HepG2 (cell line): ENCODE measurements around the gene FAM169A. TPM values are rescaled to one million over a fixed set of nuclear protein-coding genes. Genes with fewer than 3 reads are reported as not detected.
A peak's percentile ranks its signal among the peaks of the same experiment; 100 is the strongest.

Experiments
- CCDC6 ChIP-seq: sonication (generic); formaldehyde crosslinking; IDR thresholded peaks from 2 replicates; pipeline ENCODE4 v1.8.1; 2022; ENCODE audit warnings: mild to moderate bottlenecking, missing genetic modification reagents, moderate library complexity
- CSRNP1 ChIP-seq: sonication (generic); formaldehyde crosslinking; IDR thresholded peaks from 2 replicates; pipeline ENCODE4 v1.8.1; 2023; ENCODE audit warnings: mild to moderate bottlenecking, missing genetic modification reagents
- HBP1 ChIP-seq: IDR thresholded peaks from 2 replicates; pipeline ENCODE4 v1.6.1; 2016; ENCODE audit warnings: low read depth, control low read depth
- HOXA5 ChIP-seq: sonication (generic); formaldehyde crosslinking; IDR thresholded peaks from 2 replicates; pipeline ENCODE4 v1.4.0; 2020; ENCODE audit warnings: missing genetic modification reagents
- HOXA9 ChIP-seq: sonication (generic); formaldehyde crosslinking; IDR thresholded peaks from 2 replicates; pipeline ENCODE4 v1.8.1; 2022; ENCODE audit warnings: missing genetic modification reagents, mild to moderate bottlenecking, moderate library complexity, borderline replicate concordance
- MXD4 ChIP-seq: IDR thresholded peaks from 2 replicates; pipeline ENCODE4 v1.6.1; 2016; ENCODE audit warnings: mild to moderate bottlenecking, missing biosample characterization, missing genetic modification reagents
- PHF20 ChIP-seq: sonication (generic); formaldehyde crosslinking; IDR thresholded peaks from 2 replicates; pipeline ENCODE4 v1.5.0; 2020; ENCODE audit warnings: mild to moderate bottlenecking, missing genetic modification reagents
- TP53 ChIP-seq: sonication (generic); formaldehyde crosslinking; conservative IDR thresholded peaks from 2 replicates; pipeline ENCODE4 v1.4.0; 2020; ENCODE audit warnings: missing genetic modification reagents
- ZNF563 ChIP-seq: sonication (generic); formaldehyde crosslinking; IDR thresholded peaks from 2 replicates; pipeline ENCODE4 v1.8.0; 2022; ENCODE audit warnings: mild to moderate bottlenecking, moderate library complexity, missing genetic modification reagents
- ZNF672 ChIP-seq: sonication (generic); formaldehyde crosslinking; IDR thresholded peaks from 2 replicates; pipeline ENCODE4 v1.8.1; 2022; ENCODE audit warnings: missing genetic modification reagents
- ZSCAN5A ChIP-seq: sonication (generic); formaldehyde crosslinking; IDR thresholded peaks from 2 replicates; pipeline ENCODE4 v1.8.0; 2022; ENCODE audit warnings: mild to moderate bottlenecking, missing genetic modification reagents, borderline replicate concordance
- polyA plus RNA-seq, 8 experiments: library from polyadenylated mRNA; depleted of rRNA in 3 of 8; stranded (reverse) in 7 of 8; unstranded in 1 of 8; fragments of >200 nt; fragmentation: Illumina TruSeq in 4 of 8; extraction: Trizol in 4 of 8; gene quantifications; 2 replicates each; pipeline versions ENCODE4 v1.2.1 to v1.2.3, GENCODE V29; 2011 to 2016; ENCODE audit warnings: low read depth in 4 of 8, missing spikeins in 1 of 8, mixed read lengths in 1 of 8; ENCODE audit not compliant: insufficient read depth in 1 of 8
- total RNA-seq, 5 experiments: library from RNA; depleted of rRNA; stranded (reverse); fragments of >200 nt; fragmentation: Illumina TruSeq; extraction: Trizol; gene quantifications; 2 replicates each; pipeline ENCODE4 v1.2.3, GENCODE V29; 2016; ENCODE audit warnings: low read depth in 1 of 5
- TF ChIP-seq, protein P1 (sequence below): sonication (generic); formaldehyde crosslinking; IDR thresholded peaks from 2 replicates; pipeline ENCODE4 v1.4.0; 2020; ENCODE audit warnings: missing genetic modification reagents
- TF ChIP-seq, protein P2 (sequence below): sonication (generic); formaldehyde crosslinking; IDR thresholded peaks from 2 replicates; pipeline ENCODE4 v1.4.0; 2020; ENCODE audit warnings: missing genetic modification reagents
- TF ChIP-seq, protein P3 (sequence below): IDR thresholded peaks from 2 replicates; pipeline ENCODE4 v1.6.1; 2012; ENCODE audit warnings: low read depth, low read length, improper control_type of control experiment

FAM169A gene
- total and polyA plus RNA-seq, 2 of the 13 experiments (the other 11 are each of a cell fraction or from before 2014, with no cell fraction given): 21.1 to 110 TPM

DNA sequence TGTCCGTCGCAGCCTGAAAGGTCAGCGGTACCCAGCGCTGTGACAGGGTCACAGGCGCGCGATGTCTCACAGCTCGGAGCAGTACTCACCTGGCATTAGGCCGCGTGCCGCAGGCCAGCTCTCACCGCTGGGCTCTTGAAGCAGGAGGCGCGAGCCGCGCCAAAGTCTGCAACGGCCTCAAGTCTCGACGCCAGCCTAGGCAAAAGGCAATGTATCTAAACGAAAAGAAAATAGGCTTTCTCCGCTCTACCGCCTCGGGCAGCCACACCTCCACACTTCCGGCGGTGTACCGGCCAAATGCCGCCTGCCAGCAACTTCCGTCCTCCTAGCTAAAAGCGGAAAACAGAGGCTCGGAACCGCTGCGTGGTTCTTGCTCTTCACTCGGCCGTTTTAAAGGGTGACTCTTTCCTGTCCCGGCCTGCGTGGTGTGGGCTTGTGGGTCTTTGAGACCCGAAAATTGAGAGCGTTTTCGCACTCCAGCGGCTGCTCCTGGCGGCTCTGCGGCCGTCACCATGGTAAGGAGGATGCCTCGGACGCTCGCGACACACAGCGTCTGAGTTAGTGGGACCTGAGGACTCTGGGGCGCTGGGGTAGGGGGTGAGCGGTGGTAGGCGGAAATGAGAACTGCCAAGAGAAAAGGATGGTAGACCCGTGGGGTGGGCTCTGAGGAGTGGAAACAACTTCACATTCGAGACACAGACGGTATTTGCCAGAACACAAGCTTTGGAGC, 99.2 kb downstream of the FAM169A start, which contains the start of the genes GFM2 and NSA2 (continued):
- TF ChIP-seq, protein P1, sequence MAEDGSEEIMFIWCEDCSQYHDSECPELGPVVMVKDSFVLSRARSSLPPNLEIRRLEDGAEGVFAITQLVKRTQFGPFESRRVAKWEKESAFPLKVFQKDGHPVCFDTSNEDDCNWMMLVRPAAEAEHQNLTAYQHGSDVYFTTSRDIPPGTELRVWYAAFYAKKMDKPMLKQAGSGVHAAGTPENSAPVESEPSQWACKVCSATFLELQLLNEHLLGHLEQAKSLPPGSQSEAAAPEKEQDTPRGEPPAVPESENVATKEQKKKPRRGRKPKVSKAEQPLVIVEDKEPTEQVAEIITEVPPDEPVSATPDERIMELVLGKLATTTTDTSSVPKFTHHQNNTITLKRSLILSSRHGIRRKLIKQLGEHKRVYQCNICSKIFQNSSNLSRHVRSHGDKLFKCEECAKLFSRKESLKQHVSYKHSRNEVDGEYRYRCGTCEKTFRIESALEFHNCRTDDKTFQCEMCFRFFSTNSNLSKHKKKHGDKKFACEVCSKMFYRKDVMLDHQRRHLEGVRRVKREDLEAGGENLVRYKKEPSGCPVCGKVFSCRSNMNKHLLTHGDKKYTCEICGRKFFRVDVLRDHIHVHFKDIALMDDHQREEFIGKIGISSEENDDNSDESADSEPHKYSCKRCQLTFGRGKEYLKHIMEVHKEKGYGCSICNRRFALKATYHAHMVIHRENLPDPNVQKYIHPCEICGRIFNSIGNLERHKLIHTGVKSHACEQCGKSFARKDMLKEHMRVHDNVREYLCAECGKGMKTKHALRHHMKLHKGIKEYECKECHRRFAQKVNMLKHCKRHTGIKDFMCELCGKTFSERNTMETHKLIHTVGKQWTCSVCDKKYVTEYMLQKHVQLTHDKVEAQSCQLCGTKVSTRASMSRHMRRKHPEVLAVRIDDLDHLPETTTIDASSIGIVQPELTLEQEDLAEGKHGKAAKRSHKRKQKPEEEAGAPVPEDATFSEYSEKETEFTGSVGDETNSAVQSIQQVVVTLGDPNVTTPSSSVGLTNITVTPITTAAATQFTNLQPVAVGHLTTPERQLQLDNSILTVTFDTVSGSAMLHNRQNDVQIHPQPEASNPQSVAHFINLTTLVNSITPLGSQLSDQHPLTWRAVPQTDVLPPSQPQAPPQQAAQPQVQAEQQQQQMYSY (CRISPR knock-in tag): no peak
- TF ChIP-seq, protein P2, sequence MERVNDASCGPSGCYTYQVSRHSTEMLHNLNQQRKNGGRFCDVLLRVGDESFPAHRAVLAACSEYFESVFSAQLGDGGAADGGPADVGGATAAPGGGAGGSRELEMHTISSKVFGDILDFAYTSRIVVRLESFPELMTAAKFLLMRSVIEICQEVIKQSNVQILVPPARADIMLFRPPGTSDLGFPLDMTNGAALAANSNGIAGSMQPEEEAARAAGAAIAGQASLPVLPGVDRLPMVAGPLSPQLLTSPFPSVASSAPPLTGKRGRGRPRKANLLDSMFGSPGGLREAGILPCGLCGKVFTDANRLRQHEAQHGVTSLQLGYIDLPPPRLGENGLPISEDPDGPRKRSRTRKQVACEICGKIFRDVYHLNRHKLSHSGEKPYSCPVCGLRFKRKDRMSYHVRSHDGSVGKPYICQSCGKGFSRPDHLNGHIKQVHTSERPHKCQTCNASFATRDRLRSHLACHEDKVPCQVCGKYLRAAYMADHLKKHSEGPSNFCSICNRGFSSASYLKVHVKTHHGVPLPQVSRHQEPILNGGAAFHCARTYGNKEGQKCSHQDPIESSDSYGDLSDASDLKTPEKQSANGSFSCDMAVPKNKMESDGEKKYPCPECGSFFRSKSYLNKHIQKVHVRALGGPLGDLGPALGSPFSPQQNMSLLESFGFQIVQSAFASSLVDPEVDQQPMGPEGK (CRISPR knock-in tag): peak; percentile 49; the same call in 1 of the 2 replicates
- TF ChIP-seq MXD4 (peak; percentile 87), HOXA9 (CRISPR knock-in tag) (no peak), HBP1 (peak; percentile 72; the same call in 1 of the 2 replicates), PHF20 (CRISPR knock-in tag) (peak; percentile 98), HOXA5 (CRISPR knock-in tag) (peak; percentile 89), TP53 (CRISPR knock-in tag) (0 out of 2 replicates have a peak, but pooled peaks have one; percentile 65), CCDC6 (CRISPR knock-in tag) (peak; percentile 91), ZNF672 (CRISPR knock-in tag) (0 out of 2 replicates have a peak, but pooled peaks have one; percentile 44), ZSCAN5A (CRISPR knock-in tag) (peak; percentile 95), ZNF563 (CRISPR knock-in tag) (0 out of 2 replicates have a peak, but pooled peaks have one; percentile 54), CSRNP1 (CRISPR knock-in tag) (peak; percentile 89)
- TF ChIP-seq, protein P3, sequence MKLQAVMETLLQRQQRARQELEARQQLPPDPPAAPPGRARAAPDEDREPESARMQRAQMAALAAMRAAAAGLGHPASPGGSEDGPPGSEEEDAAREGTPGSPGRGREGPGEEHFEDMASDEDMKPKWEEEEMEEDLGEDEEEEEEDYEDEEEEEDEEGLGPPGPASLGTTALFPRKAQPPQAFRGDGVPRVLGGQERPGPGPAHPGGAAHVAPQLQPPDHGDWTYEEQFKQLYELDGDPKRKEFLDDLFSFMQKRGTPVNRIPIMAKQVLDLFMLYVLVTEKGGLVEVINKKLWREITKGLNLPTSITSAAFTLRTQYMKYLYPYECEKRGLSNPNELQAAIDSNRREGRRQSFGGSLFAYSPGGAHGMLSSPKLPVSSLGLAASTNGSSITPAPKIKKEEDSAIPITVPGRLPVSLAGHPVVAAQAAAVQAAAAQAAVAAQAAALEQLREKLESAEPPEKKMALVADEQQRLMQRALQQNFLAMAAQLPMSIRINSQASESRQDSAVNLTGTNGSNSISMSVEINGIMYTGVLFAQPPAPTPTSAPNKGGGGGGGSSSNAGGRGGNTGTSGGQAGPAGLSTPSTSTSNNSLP: no peak; the same call in 1 of the 2 replicates
